ENCODE data around the gene SHFL. TPM values are rescaled to one million over a fixed set of nuclear protein-coding genes. Genes with fewer than 3 reads are reported as not detected.

SHFL gene
- total RNA-seq, 1 donor from 2014 or later, result 2.2 TPM

DNA sequence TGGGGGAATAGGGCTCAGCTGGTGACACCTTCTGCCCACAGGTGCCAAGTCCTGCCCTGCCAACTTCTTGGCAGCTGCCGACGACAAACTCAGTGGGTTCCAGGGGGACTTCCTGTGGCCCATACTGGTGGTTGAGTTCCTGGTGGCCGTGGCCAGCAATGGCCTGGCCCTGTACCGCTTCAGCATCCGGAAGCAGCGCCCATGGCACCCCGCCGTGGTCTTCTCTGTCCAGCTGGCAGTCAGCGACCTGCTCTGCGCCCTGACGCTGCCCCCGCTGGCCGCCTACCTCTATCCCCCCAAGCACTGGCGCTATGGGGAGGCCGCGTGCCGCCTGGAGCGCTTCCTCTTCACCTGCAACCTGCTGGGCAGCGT, 27.5 kb downstream of the SHFL start:
- no peak overlapping the region for H3K27ac Mint-ChIP-seq
- no peaks in the 10 kb centered on the region for H3K9me3 Mint-ChIP-seq (ENCODE audit: low read depth)
- H3K4me3 Mint-ChIP-seq (ENCODE audit: low read depth), result no peak overlapping the region
- no peak for DNase-seq (ENCODE audit: low spot score, unreplicated experiment)
- TF ChIP-seq, protein P1, sequence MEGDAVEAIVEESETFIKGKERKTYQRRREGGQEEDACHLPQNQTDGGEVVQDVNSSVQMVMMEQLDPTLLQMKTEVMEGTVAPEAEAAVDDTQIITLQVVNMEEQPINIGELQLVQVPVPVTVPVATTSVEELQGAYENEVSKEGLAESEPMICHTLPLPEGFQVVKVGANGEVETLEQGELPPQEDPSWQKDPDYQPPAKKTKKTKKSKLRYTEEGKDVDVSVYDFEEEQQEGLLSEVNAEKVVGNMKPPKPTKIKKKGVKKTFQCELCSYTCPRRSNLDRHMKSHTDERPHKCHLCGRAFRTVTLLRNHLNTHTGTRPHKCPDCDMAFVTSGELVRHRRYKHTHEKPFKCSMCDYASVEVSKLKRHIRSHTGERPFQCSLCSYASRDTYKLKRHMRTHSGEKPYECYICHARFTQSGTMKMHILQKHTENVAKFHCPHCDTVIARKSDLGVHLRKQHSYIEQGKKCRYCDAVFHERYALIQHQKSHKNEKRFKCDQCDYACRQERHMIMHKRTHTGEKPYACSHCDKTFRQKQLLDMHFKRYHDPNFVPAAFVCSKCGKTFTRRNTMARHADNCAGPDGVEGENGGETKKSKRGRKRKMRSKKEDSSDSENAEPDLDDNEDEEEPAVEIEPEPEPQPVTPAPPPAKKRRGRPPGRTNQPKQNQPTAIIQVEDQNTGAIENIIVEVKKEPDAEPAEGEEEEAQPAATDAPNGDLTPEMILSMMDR (IDR thresholded peaks at IDR 0.05; ENCODE audit: unreplicated experiment), result no peak
- H3K4me1 Mint-ChIP-seq (ENCODE audit: low read depth), result no peaks in the 10 kb centered on the region
- H3K27me3 Mint-ChIP-seq, result no peaks in the 10 kb centered on the region
- H3K36me3 Mint-ChIP-seq (ENCODE audit: insufficient read depth), result peaks cover 9% of the 10 kb centered on the region

DNA sequence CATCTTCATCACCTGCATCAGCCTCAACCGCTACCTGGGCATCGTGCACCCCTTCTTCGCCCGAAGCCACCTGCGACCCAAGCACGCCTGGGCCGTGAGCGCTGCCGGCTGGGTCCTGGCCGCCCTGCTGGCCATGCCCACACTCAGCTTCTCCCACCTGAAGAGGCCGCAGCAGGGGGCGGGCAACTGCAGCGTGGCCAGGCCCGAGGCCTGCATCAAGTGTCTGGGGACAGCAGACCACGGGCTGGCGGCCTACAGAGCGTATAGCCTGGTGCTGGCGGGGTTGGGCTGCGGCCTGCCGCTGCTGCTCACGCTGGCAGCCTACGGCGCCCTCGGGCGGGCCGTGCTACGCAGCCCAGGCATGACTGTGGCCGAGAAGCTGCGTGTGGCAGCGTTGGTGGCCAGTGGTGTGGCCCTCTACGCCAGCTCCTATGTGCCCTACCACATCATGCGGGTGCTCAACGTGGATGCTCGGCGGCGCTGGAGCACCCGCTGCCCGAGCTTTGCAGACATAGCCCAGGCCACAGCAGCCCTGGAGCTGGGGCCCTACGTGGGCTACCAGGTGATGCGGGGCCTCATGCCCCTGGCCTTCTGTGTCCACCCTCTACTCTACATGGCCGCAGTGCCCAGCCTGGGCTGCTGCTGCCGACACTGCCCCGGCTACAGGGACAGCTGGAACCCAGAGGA, 28.0 kb downstream of the SHFL start:
- no peaks in the 10 kb centered on the region for H3K27me3 Mint-ChIP-seq

DNA sequence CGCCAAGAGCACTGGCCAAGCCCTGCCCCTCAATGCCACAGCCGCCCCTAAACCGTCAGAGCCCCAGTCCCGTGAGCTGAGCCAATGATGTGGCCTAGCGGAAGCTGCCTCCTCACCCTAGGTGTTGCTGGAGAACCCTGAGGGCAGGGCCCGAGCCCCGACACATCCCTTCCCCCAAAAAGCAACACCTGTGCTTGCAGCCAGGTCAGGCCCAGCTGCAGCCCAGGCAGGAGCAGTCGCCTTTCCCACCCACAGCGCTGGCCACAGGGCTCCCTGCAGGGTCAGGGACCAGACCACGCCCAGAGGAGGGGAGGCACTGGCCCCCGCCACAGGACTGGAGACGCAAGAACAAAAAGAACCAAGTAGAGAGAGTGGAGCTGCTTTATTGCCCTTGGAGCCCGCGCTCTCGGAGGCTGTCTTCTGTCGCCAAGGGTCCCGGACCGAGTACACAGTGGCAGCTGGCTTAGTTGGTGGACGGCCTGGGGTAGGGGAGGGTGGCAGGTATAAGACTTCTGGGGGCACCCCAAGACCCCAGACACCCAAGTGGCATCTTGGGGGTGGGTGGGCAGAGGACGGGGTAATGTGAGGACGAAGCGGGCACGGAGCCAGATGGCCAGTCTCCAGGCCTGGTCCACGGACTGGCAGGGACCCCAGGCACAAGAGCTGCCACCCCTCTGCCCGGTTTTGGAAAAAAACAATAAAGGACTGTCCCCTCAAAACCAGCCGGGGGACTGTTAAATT, 28.7 kb downstream of the SHFL start:
- Mint-ChIP-seq H3K9me3 (ENCODE audit: low read depth) (no peaks in the 10 kb centered on the region), H3K36me3 (ENCODE audit: insufficient read depth) (peaks cover 5% of the 10 kb centered on the region)

More for the DNA sequence above, 28.0 kb downstream of the SHFL start:
- no peak overlapping the region for H3K4me3 Mint-ChIP-seq (ENCODE audit: low read depth)
- H3K27ac Mint-ChIP-seq, result no peak overlapping the region
- no peak for DNase-seq (ENCODE audit: low spot score, unreplicated experiment)
- H3K4me1 Mint-ChIP-seq (ENCODE audit: low read depth), result peaks cover 4% of the 10 kb centered on the region
- no peaks in the 10 kb centered on the region for H3K9me3 Mint-ChIP-seq (ENCODE audit: low read depth)
- TF ChIP-seq, protein P1 (IDR thresholded peaks at IDR 0.05; ENCODE audit: unreplicated experiment), result no peak
- H3K36me3 Mint-ChIP-seq (ENCODE audit: insufficient read depth), result peaks cover 9% of the 10 kb centered on the region

DNA sequence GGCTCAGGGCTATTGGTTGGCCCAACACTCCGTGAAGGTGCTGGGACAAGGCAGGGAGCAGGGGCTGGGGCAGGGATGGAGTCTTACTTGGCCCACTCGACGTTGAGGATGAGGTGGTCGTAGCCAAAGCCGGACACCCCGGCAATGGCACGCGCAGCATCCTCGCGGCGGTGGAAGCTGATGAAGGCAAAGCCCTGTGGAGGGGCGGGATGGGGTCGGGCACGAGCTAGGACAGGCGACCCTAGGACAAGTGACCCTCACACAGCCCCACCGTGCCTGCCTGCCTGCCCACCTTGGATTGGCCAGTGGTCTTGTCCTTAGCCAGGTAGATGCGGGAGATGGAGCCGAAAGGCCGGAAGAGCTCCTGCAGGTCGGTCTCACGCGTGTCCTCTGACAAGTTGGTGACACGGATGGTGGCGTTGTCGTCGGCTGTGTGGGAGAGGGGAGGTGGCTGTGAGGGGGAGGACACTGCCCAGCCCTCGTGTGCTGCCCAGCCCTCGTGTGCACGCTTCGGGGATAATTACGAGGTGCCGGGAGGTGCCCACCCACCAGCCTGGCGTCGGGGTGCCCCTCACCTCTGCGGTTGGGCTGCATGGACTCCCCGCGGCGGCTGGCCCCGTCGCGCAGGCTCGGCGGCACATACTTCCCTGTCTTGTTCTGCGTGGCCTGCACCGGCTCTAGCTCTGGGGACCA, 29.4 kb downstream of the SHFL start:
- H3K36me3 Mint-ChIP-seq (ENCODE audit: insufficient read depth), result peaks cover 4% of the 10 kb centered on the region

More for the DNA sequence above, 28.7 kb downstream of the SHFL start:
- no peak for DNase-seq (ENCODE audit: low spot score, unreplicated experiment)
- H3K27ac Mint-ChIP-seq, result no peak overlapping the region
- peaks cover 5% of the 10 kb centered on the region for H3K4me1 Mint-ChIP-seq (ENCODE audit: low read depth)
- TF ChIP-seq, protein P1 (IDR thresholded peaks at IDR 0.05; ENCODE audit: unreplicated experiment), result no peak
- H3K4me3 Mint-ChIP-seq (ENCODE audit: low read depth), result no peak overlapping the region
- H3K27me3 Mint-ChIP-seq, result no peaks in the 10 kb centered on the region

More for the DNA sequence above, 29.4 kb downstream of the SHFL start:
- Mint-ChIP-seq H3K9me3 (ENCODE audit: low read depth) (no peaks in the 10 kb centered on the region), H3K27ac (peak overlapping the region; percentile 45), H3K4me1 (ENCODE audit: low read depth) (peaks cover 5% of the 10 kb centered on the region), H3K4me3 (ENCODE audit: low read depth) (no peak overlapping the region), H3K27me3 (no peaks in the 10 kb centered on the region)
- TF ChIP-seq, protein P1 (IDR thresholded peaks at IDR 0.05; ENCODE audit: unreplicated experiment), result no peak
- DNase-seq (ENCODE audit: low spot score, unreplicated experiment), result no peak
